SK-N-SH treated with all-trans-retinoic acid at 6 μM for 48 hours (cell line): ENCODE data around the gene CENPT.

Experiments used
- ATAC-seq: fragments of 200-7000 bp; cut with Tn5 transposase; 3 replicates; pipeline ENCODE4 v1.9.1; 2020; ENCODE audit warnings: mild to moderate bottlenecking, moderate library complexity
- ARNTL ChIP-seq: fragments of 450-650 bp; formaldehyde crosslinking; IDR thresholded peaks from 2 replicates; pipeline ENCODE4 v1.5.0; 2020; ENCODE audit warnings: low read depth, mild to moderate bottlenecking, moderate library complexity, borderline replicate concordance
- CSDC2 ChIP-seq: fragments of 250-450 bp; sonication (Bioruptor Pico); IDR thresholded peaks from 2 replicates; pipeline ENCODE4 v1.5.0; 2020; ENCODE audit warnings: mild to moderate bottlenecking, moderate library complexity
- ESRRG ChIP-seq: fragments of 250-450 bp; sonication (Bioruptor Pico); IDR thresholded peaks from 2 replicates; pipeline ENCODE4 v1.6.1; 2021; ENCODE audit warnings: mild to moderate bottlenecking
- GLIS3 ChIP-seq: fragments of 250-450 bp; sonication (Bioruptor Pico); IDR thresholded peaks from 2 replicates; pipeline ENCODE4 v1.5.0; 2020; ENCODE audit warnings: mild to moderate bottlenecking, moderate library complexity
- ISL1 ChIP-seq: fragments of 250-450 bp; sonication (Bioruptor Pico); IDR thresholded peaks from 2 replicates; pipeline ENCODE4 v2.1.2; 2022; ENCODE audit warnings: mild to moderate bottlenecking, moderate library complexity
- OSR1 ChIP-seq: fragments of 250-450 bp; sonication (Bioruptor Pico); IDR thresholded peaks from 2 replicates; pipeline ENCODE4 v1.8.0; 2022; ENCODE audit warnings: moderate library complexity, mild to moderate bottlenecking, inconsistent platforms
- PPARA ChIP-seq: fragments of 250-450 bp; sonication (Bioruptor Pico); IDR thresholded peaks from 2 replicates; pipeline ENCODE4 v1.5.0; 2020; ENCODE audit warnings: mild to moderate bottlenecking, borderline replicate concordance
- RARB ChIP-seq: fragments of 250-450 bp; sonication (Bioruptor Pico); IDR thresholded peaks from 2 replicates; pipeline ENCODE4 v1.8.0; 2021; ENCODE audit warnings: mild to moderate bottlenecking, moderate library complexity
- SNAI2 ChIP-seq: fragments of 250-450 bp; sonication (Bioruptor Pico); IDR thresholded peaks from 2 replicates; pipeline ENCODE4 v1.5.0; 2020; ENCODE audit warnings: mild to moderate bottlenecking, moderate library complexity
- TCF4 ChIP-seq: fragments of 250-450 bp; sonication (Bioruptor Pico); IDR thresholded peaks from 2 replicates; pipeline ENCODE4 v1.8.0; 2021; ENCODE audit warnings: mild to moderate bottlenecking, moderate library complexity, borderline replicate concordance
- TOX ChIP-seq: fragments of 250-450 bp; sonication (Bioruptor Pico); IDR thresholded peaks from 2 replicates; pipeline ENCODE4 v1.8.0; 2021; ENCODE audit warnings: mild to moderate bottlenecking, moderate library complexity, borderline replicate concordance
- ZFP3 ChIP-seq: fragments of 250-450 bp; sonication (Bioruptor Pico); IDR thresholded peaks from 2 replicates; pipeline ENCODE4 v1.5.0; 2020; ENCODE audit warnings: mild to moderate bottlenecking, moderate library complexity
- ZFP30 ChIP-seq: fragments of 450-650 bp; formaldehyde crosslinking; IDR thresholded peaks from 2 replicates; pipeline ENCODE4 v1.5.0; 2022; ENCODE audit warnings: mild to moderate bottlenecking, moderate library complexity
- ZNF565 ChIP-seq: fragments of 450-650 bp; formaldehyde crosslinking; conservative IDR thresholded peaks from 2 replicates; pipeline ENCODE4 v1.5.0; 2020; ENCODE audit warnings: low read depth, mild to moderate bottlenecking, moderate library complexity
- ZNF70 ChIP-seq: fragments of 450-650 bp; formaldehyde crosslinking; IDR thresholded peaks from 2 replicates; pipeline ENCODE4 v1.5.0; 2020; ENCODE audit warnings: mild to moderate bottlenecking, moderate library complexity
- ZNF8 ChIP-seq: fragments of 450-650 bp; formaldehyde crosslinking; IDR thresholded peaks from 2 replicates; pipeline ENCODE4 v1.5.0; 2020; ENCODE audit warnings: mild to moderate bottlenecking, moderate library complexity
- TF ChIP-seq, protein P1 (sequence below): fragments of 250-450 bp; sonication (Bioruptor Pico); IDR thresholded peaks from 2 replicates; pipeline ENCODE4 v1.8.0; 2020; ENCODE audit warnings: mild to moderate bottlenecking, moderate library complexity, borderline replicate concordance
- TF ChIP-seq, protein P2 (sequence below): fragments of 250-450 bp; sonication (Bioruptor Pico); IDR thresholded peaks from 2 replicates; pipeline ENCODE4 v1.8.0; 2021; ENCODE audit warnings: low read depth, mild to moderate bottlenecking, moderate library complexity, borderline replicate concordance
- TF ChIP-seq, protein P3 (sequence below): fragments of 250-450 bp; sonication (Bioruptor Pico); IDR thresholded peaks from 2 replicates; pipeline ENCODE4 v1.5.1; 2020; ENCODE audit warnings: low read depth, mild to moderate bottlenecking, moderate library complexity
- TF ChIP-seq, protein P4 (sequence below): fragments of 250-450 bp; sonication (Bioruptor Pico); IDR thresholded peaks from 2 replicates; pipeline ENCODE4 v1.5.1; 2021; ENCODE audit warnings: mild to moderate bottlenecking, moderate library complexity
- TF ChIP-seq, protein P5 (sequence below): fragments of 250-450 bp; sonication (Bioruptor Pico); IDR thresholded peaks from 2 replicates; pipeline ENCODE4 v1.5.0; 2020; ENCODE audit warnings: mild to moderate bottlenecking, moderate library complexity

Gene CENPT

DNA sequence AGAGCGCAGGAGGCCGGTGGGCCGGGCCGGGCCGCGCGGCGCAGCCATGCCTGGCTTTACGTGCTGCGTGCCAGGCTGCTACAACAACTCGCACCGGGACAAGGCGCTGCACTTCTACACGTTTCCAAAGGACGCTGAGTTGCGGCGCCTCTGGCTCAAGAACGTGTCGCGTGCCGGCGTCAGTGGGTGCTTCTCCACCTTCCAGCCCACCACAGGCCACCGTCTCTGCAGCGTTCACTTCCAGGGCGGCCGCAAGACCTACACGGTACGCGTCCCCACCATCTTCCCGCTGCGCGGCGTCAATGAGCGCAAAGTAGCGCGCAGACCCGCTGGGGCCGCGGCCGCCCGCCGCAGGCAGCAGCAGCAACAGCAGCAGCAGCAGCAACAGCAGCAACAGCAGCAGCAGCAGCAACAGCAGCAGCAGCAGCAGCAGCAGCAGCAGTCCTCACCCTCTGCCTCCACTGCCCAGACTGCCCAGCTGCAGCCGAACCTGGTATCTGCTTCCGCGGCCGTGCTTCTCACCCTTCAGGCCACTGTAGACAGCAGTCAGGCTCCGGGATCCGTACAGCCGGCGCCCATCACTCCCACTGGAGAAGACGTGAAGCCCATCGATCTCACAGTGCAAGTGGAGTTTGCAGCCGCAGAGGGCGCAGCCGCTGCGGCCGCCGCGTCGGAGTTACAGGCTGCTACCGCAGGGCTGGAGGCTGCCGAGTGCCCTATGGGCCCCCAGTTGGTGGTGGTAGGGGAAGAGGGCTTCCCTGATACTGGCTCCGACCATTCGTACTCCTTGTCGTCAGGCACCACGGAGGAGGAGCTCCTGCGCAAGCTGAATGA is 4.8 kb downstream of the CENPT start:
- no peak for TF ChIP-seq TOX (CRISPR knock-in tag)
- no peak for TF ChIP-seq ZNF70 (CRISPR knock-in tag)
- TF ChIP-seq, protein P1, sequence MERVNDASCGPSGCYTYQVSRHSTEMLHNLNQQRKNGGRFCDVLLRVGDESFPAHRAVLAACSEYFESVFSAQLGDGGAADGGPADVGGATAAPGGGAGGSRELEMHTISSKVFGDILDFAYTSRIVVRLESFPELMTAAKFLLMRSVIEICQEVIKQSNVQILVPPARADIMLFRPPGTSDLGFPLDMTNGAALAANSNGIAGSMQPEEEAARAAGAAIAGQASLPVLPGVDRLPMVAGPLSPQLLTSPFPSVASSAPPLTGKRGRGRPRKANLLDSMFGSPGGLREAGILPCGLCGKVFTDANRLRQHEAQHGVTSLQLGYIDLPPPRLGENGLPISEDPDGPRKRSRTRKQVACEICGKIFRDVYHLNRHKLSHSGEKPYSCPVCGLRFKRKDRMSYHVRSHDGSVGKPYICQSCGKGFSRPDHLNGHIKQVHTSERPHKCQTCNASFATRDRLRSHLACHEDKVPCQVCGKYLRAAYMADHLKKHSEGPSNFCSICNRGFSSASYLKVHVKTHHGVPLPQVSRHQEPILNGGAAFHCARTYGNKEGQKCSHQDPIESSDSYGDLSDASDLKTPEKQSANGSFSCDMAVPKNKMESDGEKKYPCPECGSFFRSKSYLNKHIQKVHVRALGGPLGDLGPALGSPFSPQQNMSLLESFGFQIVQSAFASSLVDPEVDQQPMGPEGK (CRISPR knock-in tag), result no peak
- no peak for TF ChIP-seq RARB (CRISPR knock-in tag)
- TF ChIP-seq SNAI2 (CRISPR knock-in tag), result no peak
- no peak for TF ChIP-seq ZFP3 (CRISPR knock-in tag)
- no peak for TF ChIP-seq CSDC2 (CRISPR knock-in tag)
- TF ChIP-seq ZFP30 (CRISPR knock-in tag), result no peak
- TF ChIP-seq GLIS3 (CRISPR knock-in tag), result no peak
- TF ChIP-seq, protein P2, sequence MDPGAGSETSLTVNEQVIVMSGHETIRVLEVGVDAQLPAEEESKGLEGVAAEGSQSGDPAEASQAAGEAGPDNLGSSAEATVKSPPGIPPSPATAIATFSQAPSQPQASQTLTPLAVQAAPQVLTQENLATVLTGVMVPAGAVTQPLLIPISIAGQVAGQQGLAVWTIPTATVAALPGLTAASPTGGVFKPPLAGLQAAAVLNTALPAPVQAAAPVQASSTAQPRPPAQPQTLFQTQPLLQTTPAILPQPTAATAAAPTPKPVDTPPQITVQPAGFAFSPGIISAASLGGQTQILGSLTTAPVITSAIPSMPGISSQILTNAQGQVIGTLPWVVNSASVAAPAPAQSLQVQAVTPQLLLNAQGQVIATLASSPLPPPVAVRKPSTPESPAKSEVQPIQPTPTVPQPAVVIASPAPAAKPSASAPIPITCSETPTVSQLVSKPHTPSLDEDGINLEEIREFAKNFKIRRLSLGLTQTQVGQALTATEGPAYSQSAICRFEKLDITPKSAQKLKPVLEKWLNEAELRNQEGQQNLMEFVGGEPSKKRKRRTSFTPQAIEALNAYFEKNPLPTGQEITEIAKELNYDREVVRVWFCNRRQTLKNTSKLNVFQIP (CRISPR knock-in tag), result no peak
- TF ChIP-seq ISL1 (CRISPR knock-in tag), result no peak
- TF ChIP-seq, protein P3, sequence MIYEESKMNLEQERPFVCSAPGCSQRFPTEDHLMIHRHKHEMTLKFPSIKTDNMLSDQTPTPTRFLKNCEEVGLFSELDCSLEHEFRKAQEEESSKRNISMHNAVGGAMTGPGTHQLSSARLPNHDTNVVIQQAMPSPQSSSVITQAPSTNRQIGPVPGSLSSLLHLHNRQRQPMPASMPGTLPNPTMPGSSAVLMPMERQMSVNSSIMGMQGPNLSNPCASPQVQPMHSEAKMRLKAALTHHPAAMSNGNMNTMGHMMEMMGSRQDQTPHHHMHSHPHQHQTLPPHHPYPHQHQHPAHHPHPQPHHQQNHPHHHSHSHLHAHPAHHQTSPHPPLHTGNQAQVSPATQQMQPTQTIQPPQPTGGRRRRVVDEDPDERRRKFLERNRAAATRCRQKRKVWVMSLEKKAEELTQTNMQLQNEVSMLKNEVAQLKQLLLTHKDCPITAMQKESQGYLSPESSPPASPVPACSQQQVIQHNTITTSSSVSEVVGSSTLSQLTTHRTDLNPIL (CRISPR knock-in tag), result no peak
- no peak for TF ChIP-seq OSR1 (CRISPR knock-in tag)
- TF ChIP-seq, protein P4, sequence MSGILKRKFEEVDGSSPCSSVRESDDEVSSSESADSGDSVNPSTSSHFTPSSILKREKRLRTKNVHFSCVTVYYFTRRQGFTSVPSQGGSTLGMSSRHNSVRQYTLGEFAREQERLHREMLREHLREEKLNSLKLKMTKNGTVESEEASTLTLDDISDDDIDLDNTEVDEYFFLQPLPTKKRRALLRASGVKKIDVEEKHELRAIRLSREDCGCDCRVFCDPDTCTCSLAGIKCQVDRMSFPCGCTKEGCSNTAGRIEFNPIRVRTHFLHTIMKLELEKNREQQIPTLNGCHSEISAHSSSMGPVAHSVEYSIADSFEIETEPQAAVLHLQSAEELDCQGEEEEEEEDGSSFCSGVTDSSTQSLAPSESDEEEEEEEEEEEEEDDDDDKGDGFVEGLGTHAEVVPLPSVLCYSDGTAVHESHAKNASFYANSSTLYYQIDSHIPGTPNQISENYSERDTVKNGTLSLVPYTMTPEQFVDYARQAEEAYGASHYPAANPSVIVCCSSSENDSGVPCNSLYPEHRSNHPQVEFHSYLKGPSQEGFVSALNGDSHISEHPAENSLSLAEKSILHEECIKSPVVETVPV, result no peak
- TF ChIP-seq, protein P5, sequence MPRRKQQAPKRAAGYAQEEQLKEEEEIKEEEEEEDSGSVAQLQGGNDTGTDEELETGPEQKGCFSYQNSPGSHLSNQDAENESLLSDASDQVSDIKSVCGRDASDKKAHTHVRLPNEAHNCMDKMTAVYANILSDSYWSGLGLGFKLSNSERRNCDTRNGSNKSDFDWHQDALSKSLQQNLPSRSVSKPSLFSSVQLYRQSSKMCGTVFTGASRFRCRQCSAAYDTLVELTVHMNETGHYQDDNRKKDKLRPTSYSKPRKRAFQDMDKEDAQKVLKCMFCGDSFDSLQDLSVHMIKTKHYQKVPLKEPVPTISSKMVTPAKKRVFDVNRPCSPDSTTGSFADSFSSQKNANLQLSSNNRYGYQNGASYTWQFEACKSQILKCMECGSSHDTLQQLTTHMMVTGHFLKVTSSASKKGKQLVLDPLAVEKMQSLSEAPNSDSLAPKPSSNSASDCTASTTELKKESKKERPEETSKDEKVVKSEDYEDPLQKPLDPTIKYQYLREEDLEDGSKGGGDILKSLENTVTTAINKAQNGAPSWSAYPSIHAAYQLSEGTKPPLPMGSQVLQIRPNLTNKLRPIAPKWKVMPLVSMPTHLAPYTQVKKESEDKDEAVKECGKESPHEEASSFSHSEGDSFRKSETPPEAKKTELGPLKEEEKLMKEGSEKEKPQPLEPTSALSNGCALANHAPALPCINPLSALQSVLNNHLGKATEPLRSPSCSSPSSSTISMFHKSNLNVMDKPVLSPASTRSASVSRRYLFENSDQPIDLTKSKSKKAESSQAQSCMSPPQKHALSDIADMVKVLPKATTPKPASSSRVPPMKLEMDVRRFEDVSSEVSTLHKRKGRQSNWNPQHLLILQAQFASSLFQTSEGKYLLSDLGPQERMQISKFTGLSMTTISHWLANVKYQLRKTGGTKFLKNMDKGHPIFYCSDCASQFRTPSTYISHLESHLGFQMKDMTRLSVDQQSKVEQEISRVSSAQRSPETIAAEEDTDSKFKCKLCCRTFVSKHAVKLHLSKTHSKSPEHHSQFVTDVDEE (CRISPR knock-in tag), result no peak
- no peak for TF ChIP-seq PPARA (CRISPR knock-in tag)
- no peak for TF ChIP-seq ZNF8 (CRISPR knock-in tag)
- ATAC-seq, result peak; percentile 12

DNA sequence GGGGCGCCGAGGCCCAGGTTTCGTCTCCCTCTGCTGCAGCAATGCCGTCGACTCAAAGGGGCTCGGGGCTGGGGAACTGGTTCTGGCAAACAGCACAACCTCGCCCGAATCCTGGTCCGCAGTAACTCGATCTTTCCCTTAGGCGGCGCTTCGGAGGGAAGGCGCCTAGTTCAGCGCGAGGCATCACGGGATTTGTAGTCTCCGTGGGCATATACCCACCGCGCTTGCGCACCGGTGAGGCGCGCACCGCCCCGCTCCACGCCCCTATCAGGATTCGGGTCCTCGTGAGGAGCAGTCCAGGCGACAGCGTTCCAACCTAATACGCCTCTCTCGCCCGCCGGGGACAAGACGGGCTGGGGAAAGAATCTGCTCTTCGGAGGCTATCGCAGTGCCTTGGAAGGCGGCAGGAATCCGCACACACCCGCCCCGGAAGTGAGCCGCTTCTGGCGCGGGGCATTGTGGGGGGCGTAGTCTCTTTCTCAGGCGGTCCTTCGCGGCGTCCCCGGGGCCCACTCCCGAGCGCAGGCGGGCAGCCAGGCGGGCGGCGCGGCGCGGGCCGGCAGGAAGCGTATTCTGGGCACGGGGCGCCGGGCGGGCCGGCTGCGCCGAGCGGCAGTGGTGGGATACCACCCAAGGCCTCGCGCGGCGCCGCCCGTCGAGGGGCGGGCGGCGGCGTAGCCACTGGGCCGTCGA is 5.5 kb downstream of the CENPT start, which contains the start of gene THAP11:
Gene THAP11, plus strand, starts transcription at position 505 of the 693 bp plus-strand sequence. CDS start 235 bp downstream, outside the sequence.
- peak; percentile 55 for ATAC-seq
- no peak for TF ChIP-seq ZFP3 (CRISPR knock-in tag)
- no peak for TF ChIP-seq TCF4 (CRISPR knock-in tag)
- no peak for TF ChIP-seq ZNF565 (CRISPR knock-in tag)
- TF ChIP-seq ISL1 (CRISPR knock-in tag), result no peak
- no peak for TF ChIP-seq ARNTL (CRISPR knock-in tag)
- TF ChIP-seq CSDC2 (CRISPR knock-in tag), result no peak
- no peak for TF ChIP-seq GLIS3 (CRISPR knock-in tag)
- TF ChIP-seq, protein P2 (CRISPR knock-in tag), result no peak
- TF ChIP-seq, protein P5 (CRISPR knock-in tag), result no peak
- TF ChIP-seq, protein P4, result no peak
- no peak for TF ChIP-seq ZFP30 (CRISPR knock-in tag)
- TF ChIP-seq ESRRG (CRISPR knock-in tag), result no peak
- no peak for TF ChIP-seq OSR1 (CRISPR knock-in tag)
- no peak for TF ChIP-seq ZNF70 (CRISPR knock-in tag)
